Trophoblast cell (in vitro differentiated cells and primary cell): ENCODE results near the gene CP. TPM values are rescaled to one million over a fixed set of nuclear protein-coding genes. Genes with fewer than 3 reads are reported as not detected.

Experiments used
- DNase-seq, 2 donors: peaks; one replicate each; pipeline ENCODE4 v3.0.0-alpha.2; 2016
- H2AFZ ChIP-seq: 2 replicates; pipeline ENCODE4 v1.6.1; 2013; ENCODE audit warnings: low read length, moderate library complexity, mild to moderate bottlenecking; ENCODE audit not compliant: insufficient read depth, poor library complexity
- H2AK5ac ChIP-seq: 2 replicates; pipeline ENCODE4 v1.6.1; 2013; ENCODE audit warnings: mild to moderate bottlenecking, low read length
- H2BK120ac ChIP-seq: 2 replicates; pipeline ENCODE4 v1.6.1; 2013; ENCODE audit warnings: low read length, mild to moderate bottlenecking, moderate library complexity; ENCODE audit not compliant: insufficient read depth, poor library complexity
- H2BK12ac ChIP-seq: 2 replicates; pipeline ENCODE4 v1.6.1; 2013; ENCODE audit warnings: mild to moderate bottlenecking, low read length, moderate library complexity
- H2BK5ac ChIP-seq: 2 replicates; pipeline ENCODE4 v1.6.1; 2013; ENCODE audit warnings: low read length, low read depth, moderate library complexity, mild to moderate bottlenecking; ENCODE audit not compliant: poor library complexity
- H3K14ac ChIP-seq: 2 replicates; pipeline ENCODE4 v1.6.1; 2013; ENCODE audit warnings: mild to moderate bottlenecking, low read length
- H3K18ac ChIP-seq: 2 replicates; pipeline ENCODE4 v1.6.1; 2013; ENCODE audit warnings: mild to moderate bottlenecking, low read length
- H3K23ac ChIP-seq: 2 replicates; pipeline ENCODE4 v1.6.1; 2013; ENCODE audit warnings: low read length
- H3K27ac ChIP-seq: 2 replicates; pipeline ENCODE4 v1.5.1; 2013; ENCODE audit warnings: low read depth, mild to moderate bottlenecking, inconsistent platforms, low read length, moderate library complexity
- H3K27me3 ChIP-seq: 2 replicates; pipeline ENCODE4 v1.6.1; 2013; ENCODE audit warnings: inconsistent platforms, mild to moderate bottlenecking, low read length, moderate library complexity; ENCODE audit not compliant: insufficient read depth
- H3K36me3 ChIP-seq, 2 experiments: 1 replicate in 1 of 2; 2 replicates in 1 of 2; pipeline ENCODE4 v1.6.1; 2013; ENCODE audit warnings: low read length in 2 of 2, mild to moderate bottlenecking in 2 of 2, moderate library complexity in 1 of 2; ENCODE audit not compliant: insufficient read depth in 2 of 2, control insufficient read depth in 1 of 2
- H3K4ac ChIP-seq: 2 replicates; pipeline ENCODE4 v1.6.1; 2013; ENCODE audit warnings: low read depth, mild to moderate bottlenecking, low read length, moderate library complexity
- H3K4me1 ChIP-seq, 2 experiments: 1 replicate in 1 of 2; 2 replicates in 1 of 2; pipeline ENCODE4 v1.6.1; 2013; ENCODE audit warnings: low read length in 2 of 2, mild to moderate bottlenecking in 2 of 2, moderate library complexity in 1 of 2; ENCODE audit not compliant: insufficient read depth in 2 of 2, control insufficient read depth in 1 of 2
- H3K4me2 ChIP-seq: 2 replicates; pipeline ENCODE4 v1.6.1; 2013; ENCODE audit warnings: inconsistent platforms, mild to moderate bottlenecking, low read length, moderate library complexity
- H3K4me3 ChIP-seq: 2 replicates; pipeline ENCODE4 v1.5.1; 2013; ENCODE audit warnings: mild to moderate bottlenecking, low read depth, low read length, inconsistent platforms
- H3K79me1 ChIP-seq: one replicate; pipeline ENCODE4 v1.6.1; 2013; ENCODE audit warnings: low read length
- H3K79me2 ChIP-seq: 2 replicates; pipeline ENCODE4 v1.6.1; 2013; ENCODE audit warnings: low read length, mild to moderate bottlenecking; ENCODE audit not compliant: control insufficient read depth, insufficient read depth, poor library complexity
- H3K9ac ChIP-seq: 2 replicates; pipeline ENCODE4 v1.6.1; 2013; ENCODE audit warnings: mild to moderate bottlenecking, low read length
- H3K9me3 ChIP-seq: 2 replicates; pipeline ENCODE4 v1.6.1; 2013; ENCODE audit warnings: low read depth, mild to moderate bottlenecking, control low read depth, inconsistent platforms, low read length; ENCODE audit not compliant: insufficient read depth
- H4K12ac ChIP-seq: 2 replicates; pipeline ENCODE4 v1.6.1; 2013; ENCODE audit warnings: low read depth, mild to moderate bottlenecking, low read length, moderate library complexity
- H4K8ac ChIP-seq: 2 replicates; pipeline ENCODE4 v1.6.1; 2013; ENCODE audit warnings: low read depth, mild to moderate bottlenecking, low read length, moderate library complexity
- H4K91ac ChIP-seq: one replicate; pipeline ENCODE4 v1.6.1; 2013; ENCODE audit warnings: low read depth, mild to moderate bottlenecking, low read length, moderate library complexity
- WGBS: extraction: QIAGEN DNeasy Blood & Tissue Kit; methylation state at CpG from one replicate; pipeline ENCODE4 v1.1.7; 2013; ENCODE audit warnings: missing lambda C conversion rate; ENCODE audit not compliant: insufficient read length, insufficient coverage; ENCODE audit errors: extremely low coverage; 5-methylcytosine and 5-hydroxymethylcytosine counted together
- polyA plus RNA-seq: library from polyadenylated mRNA; stranded (reverse); fragments of 200-250 nt; gene quantifications from 2 replicates; pipeline ENCODE4 v1.2.3, GENCODE V29; 2013

CP gene
- polyA plus RNA-seq: 1.7 and 1.8 TPM in 2 replicates

DNA sequence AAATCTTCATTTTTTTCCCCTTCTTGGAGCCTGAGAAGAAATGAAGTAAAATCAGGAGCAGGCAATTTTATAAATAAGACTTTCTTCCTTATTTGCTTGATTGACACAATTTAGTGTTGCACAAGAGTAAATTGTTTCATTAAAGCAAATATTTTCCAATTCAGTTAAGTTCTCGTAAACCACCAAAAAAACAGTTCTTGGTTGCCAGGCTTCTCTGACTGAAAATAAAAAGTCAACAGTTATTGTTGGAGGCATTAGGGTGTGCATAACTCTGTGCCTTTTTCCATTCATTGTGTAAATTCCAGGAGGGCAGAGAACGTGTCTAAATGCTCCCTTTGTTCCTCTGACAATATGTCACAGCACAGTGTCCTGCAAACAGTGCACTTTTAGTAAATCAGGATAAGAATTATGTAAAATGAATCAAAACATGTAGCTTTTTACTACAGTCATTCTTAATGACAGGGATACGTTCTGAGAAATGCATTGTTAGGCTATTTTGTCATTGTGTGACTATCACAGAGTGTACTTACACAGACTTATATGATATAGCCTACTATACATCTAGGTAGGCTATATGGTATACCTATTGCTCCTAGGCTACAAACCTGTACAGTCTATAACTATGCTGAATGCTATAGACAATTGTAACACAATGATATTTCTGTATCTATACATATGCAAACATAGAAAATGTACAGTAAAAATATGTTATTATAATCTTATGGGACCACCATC is at the start of gene CP:
CP (minus strand) TSS at position 47 of the 735 bp plus-strand sequence; CDS start at position 10, 37 bp downstream.
- Histone ChIP-seq H3K9me3 (no peaks in the 10 kb centered on the region), H2BK12ac (no peak within 1 kb of the TSS), H3K36me3 (no peaks in the 10 kb centered on the region), H3K4me2 (no peak within 1 kb of the TSS), H3K27me3 (no peaks in the 10 kb centered on the region), H3K4ac (no peak within 1 kb of the TSS), H2AFZ (no peak within 1 kb of the TSS), H2BK120ac (no peak within 1 kb of the TSS), H3K79me1 (peaks cover 7% of the 10 kb centered on the region), H3K23ac (no peak within 1 kb of the TSS), H4K91ac (no peak within 1 kb of the TSS), H3K27ac (no peak within 1 kb of the TSS), H3K14ac (no peak within 1 kb of the TSS), H3K9ac (no peak within 1 kb of the TSS), H2AK5ac (no peak within 1 kb of the TSS), H3K4me3 (no peak within 1 kb of the TSS), H4K12ac (no peak within 1 kb of the TSS), H3K4me1 (peaks cover 3 to 8% of the 10 kb centered on the region in 2 experiments), H3K18ac (no peak within 1 kb of the TSS), H4K8ac (no peak within 1 kb of the TSS), H2BK5ac (no peak within 1 kb of the TSS), H3K79me2 (no peaks in the 10 kb centered on the region)
- no peak for DNase-seq
- WGBS: no CpG with 5 or more reads among the region's 3 CpGs

DNA sequence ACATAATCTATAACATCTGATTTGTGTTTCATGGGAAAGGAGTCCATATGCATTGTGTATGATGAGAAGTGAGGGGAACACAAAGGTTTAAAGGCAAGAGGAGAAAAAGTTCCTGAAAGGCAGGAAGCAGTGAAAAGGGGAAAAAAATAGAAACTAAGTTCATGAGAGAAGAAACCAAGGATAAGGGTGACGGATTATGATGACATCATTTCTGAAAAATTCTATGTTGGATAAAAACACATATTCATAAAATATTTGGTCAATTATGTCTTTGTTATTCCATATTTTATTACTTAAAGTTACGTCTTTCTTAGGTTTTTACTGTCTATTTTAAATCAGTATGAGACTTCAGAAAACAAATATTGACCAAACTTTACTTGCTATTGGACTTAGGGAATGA is 48.6 kb upstream of the CP start:
- Histone ChIP-seq H3K4me2 (no peak overlapping the region), H3K4ac (no peak overlapping the region), H2BK12ac (no peak overlapping the region), H3K27ac (no peak overlapping the region), H4K12ac (no peak overlapping the region), H3K36me3 (no peaks in the 10 kb centered on the region), H3K23ac (no peak overlapping the region), H3K14ac (no peak overlapping the region), H3K9me3 (no peaks in the 10 kb centered on the region), H3K79me2 (no peaks in the 10 kb centered on the region), H3K4me3 (no peak overlapping the region), H2BK120ac (no peak overlapping the region), H3K18ac (no peak overlapping the region), H3K4me1 (peaks cover 0 to 3% of the 10 kb centered on the region in 2 experiments), H3K79me1 (no peaks in the 10 kb centered on the region), H4K8ac (no peak overlapping the region), H3K27me3 (no peaks in the 10 kb centered on the region), H2AFZ (no peak overlapping the region), H2BK5ac (no peak overlapping the region), H4K91ac (no peak overlapping the region), H3K9ac (no peak overlapping the region), H2AK5ac (no peak overlapping the region)
- no peak for DNase-seq
- WGBS: no CpG with 5 or more reads among the region's 2 CpGs

DNA sequence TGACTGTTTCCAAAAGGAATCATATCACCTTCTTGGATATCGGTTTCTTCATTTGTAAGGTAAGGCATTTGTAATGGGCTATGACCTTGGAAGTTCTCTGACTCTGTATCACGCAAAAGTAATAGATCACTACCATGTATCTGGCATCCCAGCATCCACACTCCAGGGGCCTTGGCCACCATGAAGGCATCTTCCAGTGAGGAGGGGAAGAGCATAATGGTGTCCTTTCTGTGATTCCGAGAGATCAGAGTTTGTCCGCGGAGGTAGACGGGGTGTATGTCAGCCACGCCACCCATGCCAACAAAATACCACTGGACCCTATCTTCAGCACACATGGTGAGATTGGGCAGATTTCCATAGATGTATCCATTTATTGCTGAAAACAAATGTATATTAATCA is 48.1 kb upstream of the CP start:
- Histone ChIP-seq H4K8ac (no peak overlapping the region), H4K91ac (no peak overlapping the region), H2BK12ac (no peak overlapping the region), H2BK5ac (no peak overlapping the region), H2AK5ac (no peak overlapping the region), H3K79me2 (no peaks in the 10 kb centered on the region), H3K79me1 (no peaks in the 10 kb centered on the region), H2AFZ (no peak overlapping the region), H3K23ac (peak overlapping the region; percentile 89), H3K4me2 (no peak overlapping the region), H3K4ac (no peak overlapping the region), H3K14ac (no peak overlapping the region), H3K36me3 (no peaks in the 10 kb centered on the region), H3K4me3 (no peak overlapping the region), H3K9ac (peak overlapping the region; percentile 72), H3K4me1 (peaks cover 0 to 3% of the 10 kb centered on the region in 2 experiments), H2BK120ac (no peak overlapping the region), H3K18ac (no peak overlapping the region), H4K12ac (no peak overlapping the region), H3K9me3 (no peaks in the 10 kb centered on the region), H3K27ac (no peak overlapping the region), H3K27me3 (no peaks in the 10 kb centered on the region)
- WGBS: no CpG with 5 or more reads among the region's 7 CpGs
- no peak for DNase-seq

DNA sequence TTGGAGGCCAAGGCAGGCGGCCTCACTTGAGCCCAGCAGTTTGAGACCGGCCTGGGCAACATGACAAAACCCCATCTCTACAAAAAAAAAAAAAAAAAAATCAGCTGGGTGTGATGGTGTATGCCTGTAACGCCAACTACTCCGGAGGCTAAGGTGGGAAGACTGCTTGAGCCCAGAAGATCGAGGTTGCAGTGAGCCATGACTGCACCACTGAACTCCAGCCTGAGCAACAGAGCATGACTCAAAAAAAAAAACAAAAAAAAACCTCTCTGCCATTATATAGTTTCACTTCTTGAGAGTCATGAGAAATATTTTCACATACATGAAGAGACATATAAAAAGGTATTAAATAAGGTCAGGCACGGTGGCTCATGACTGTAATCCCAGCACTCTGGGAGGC is 45.9 kb upstream of the CP start:
- no peak overlapping the region for H3K18ac ChIP-seq
- no peak overlapping the region for H3K4me3 ChIP-seq
- DNase-seq: no peak
- H3K36me3 ChIP-seq: no peaks in the 10 kb centered on the region
- peaks cover 0 to 3% of the 10 kb centered on the region in 2 experiments for H3K4me1 ChIP-seq
- no peaks in the 10 kb centered on the region for H3K79me2 ChIP-seq
- no peak overlapping the region for H3K14ac ChIP-seq
- no peaks in the 10 kb centered on the region for H3K9me3 ChIP-seq
- H4K12ac ChIP-seq: no peak overlapping the region
- no peak overlapping the region for H4K8ac ChIP-seq
- H2BK12ac ChIP-seq: no peak overlapping the region
- H4K91ac ChIP-seq: no peak overlapping the region
- no peak overlapping the region for H3K23ac ChIP-seq
- no peak overlapping the region for H3K4me2 ChIP-seq
- no peak overlapping the region for H2BK5ac ChIP-seq
- no peak overlapping the region for H3K27ac ChIP-seq
- no peak overlapping the region for H2AK5ac ChIP-seq
- WGBS: no CpG with 5 or more reads among the region's 6 CpGs
- no peak overlapping the region for H3K9ac ChIP-seq
- no peak overlapping the region for H3K4ac ChIP-seq
- no peak overlapping the region for H2AFZ ChIP-seq
- H3K27me3 ChIP-seq: no peaks in the 10 kb centered on the region
- no peak overlapping the region for H2BK120ac ChIP-seq
- H3K79me1 ChIP-seq: no peaks in the 10 kb centered on the region
